Stimulated activated CD4-positive, alpha-beta T cell treated with anti-CD3 and anti-CD28 coated beads, TNF-alpha, amount 100 ng/mL, for 24 hours (primary cell): Measurements from ENCODE around the gene PUSL1.
"Not testable (repeated sequence)": the region's sequence is repeated elsewhere in the genome, so short reads cannot be mapped to it uniquely, and the experiment has no call there.

Experiments used
- DNase-seq, 3 experiments: peaks; one replicate each; pipeline ENCODE4 v3.0.0-alpha.2; 2020; ENCODE audit warnings: low read depth in 3 of 3

PUSL1 gene

GRCh38 chr1:1310109-1310385 is 1.6 kb downstream of the PUSL1 start:
- no peak for DNase-seq

GRCh38 chr1:1310476-1311053 is 2.2 kb downstream of the PUSL1 start:
- no peak for DNase-seq

- no peak for DNase-seq
Measured at GRCh38 chr1:1311107-1312104, 3.0 kb downstream of the PUSL1 start.

- no peak for DNase-seq
Measured at GRCh38 chr1:1312450-1313314, 4.3 kb downstream of the PUSL1 start.

GRCh38 chr1:1313500-1314236 is 5.3 kb downstream of the PUSL1 start:
- no peak for DNase-seq

GRCh38 chr1:1314237-1314586 is 5.8 kb downstream of the PUSL1 start:
- DNase-seq = no peak

GRCh38 chr1:1314678-1315335 is 6.4 kb downstream of the PUSL1 start:
- DNase-seq = no peak

GRCh38 chr1:1315435-1315954 is 7.1 kb downstream of the PUSL1 start:
- no peak for DNase-seq

GRCh38 chr1:1316199-1316598 is 7.8 kb downstream of the PUSL1 start:
- not testable (repeated sequence) for DNase-seq

- no peak for DNase-seq
Measured at GRCh38 chr1:1317420-1317819, 9.0 kb downstream of the PUSL1 start.

GRCh38 chr1:1318131-1318652 is 9.8 kb downstream of the PUSL1 start:
- no peak for DNase-seq

- DNase-seq = no peak
Measured at GRCh38 chr1:1318777-1319645, 10.6 kb downstream of the PUSL1 start.

- no peak for DNase-seq
Measured at GRCh38 chr1:1319646-1319941, 11.2 kb downstream of the PUSL1 start.

GRCh38 chr1:1320666-1321448 is 12.5 kb downstream of the PUSL1 start:
- no peak for DNase-seq

- no peak for DNase-seq
Measured at GRCh38 chr1:1321477-1321876, 13.1 kb downstream of the PUSL1 start.

GRCh38 chr1:1322418-1322817 is 14.0 kb downstream of the PUSL1 start:
- DNase-seq = no peak

GRCh38 chr1:1322952-1323351 is 14.6 kb downstream of the PUSL1 start:
- DNase-seq = no peak

GRCh38 chr1:1324084-1324523 is 15.7 kb downstream of the PUSL1 start:
- no peak for DNase-seq
